HG03520 (cell line): ENCODE results near the gene OAT.
A peak's percentile ranks its signal among the peaks of the same experiment; 100 is the strongest.
"Not testable (repeated sequence)": the region's sequence is repeated elsewhere in the genome, so short reads cannot be mapped to it uniquely, and the experiment has no call there.

Experiments used
- ATAC-seq: cut with Tn5 transposase; IDR thresholded peaks from one replicate; pipeline ENCODE4 v1.9.1; 2021; ENCODE audit warnings: mild to moderate bottlenecking, moderate library complexity; ENCODE audit not compliant: unreplicated experiment

Gene OAT

DNA sequence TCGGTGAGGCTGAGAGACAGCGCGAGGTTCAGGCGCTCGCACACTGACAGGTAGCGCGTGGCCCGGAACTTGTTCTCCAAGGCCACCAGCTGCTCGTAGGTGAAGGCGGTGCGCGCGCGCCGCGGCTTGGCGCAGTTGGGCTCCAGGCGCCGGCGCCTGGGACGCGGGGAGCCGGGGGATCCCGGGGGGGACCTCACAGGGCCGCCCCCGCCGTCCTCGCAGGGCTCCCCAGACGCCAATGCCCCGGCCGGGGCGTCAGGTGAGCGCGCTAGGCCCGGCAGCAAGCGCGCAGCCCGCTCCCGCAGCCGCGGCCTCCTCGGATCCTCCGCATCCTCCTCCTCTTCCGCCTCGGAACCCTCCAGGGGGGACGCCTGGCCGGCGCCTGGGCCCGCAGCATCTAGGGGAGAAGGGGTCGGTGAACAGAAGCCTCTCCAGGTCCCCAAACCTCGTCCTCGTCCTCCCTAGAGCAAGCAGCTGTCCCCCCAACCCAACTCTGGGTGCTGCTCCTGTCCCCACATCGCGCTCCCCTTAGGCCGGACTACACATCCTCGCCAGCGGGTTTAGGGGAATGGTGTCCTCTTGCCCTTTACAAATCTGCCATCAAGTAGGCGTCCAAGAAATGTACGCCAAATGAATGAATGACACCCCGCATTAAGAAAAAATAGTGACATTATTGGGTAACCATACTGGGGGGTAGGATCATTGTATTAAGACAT, 29.2 kb upstream of the OAT start:
- ATAC-seq: no peak

DNA sequence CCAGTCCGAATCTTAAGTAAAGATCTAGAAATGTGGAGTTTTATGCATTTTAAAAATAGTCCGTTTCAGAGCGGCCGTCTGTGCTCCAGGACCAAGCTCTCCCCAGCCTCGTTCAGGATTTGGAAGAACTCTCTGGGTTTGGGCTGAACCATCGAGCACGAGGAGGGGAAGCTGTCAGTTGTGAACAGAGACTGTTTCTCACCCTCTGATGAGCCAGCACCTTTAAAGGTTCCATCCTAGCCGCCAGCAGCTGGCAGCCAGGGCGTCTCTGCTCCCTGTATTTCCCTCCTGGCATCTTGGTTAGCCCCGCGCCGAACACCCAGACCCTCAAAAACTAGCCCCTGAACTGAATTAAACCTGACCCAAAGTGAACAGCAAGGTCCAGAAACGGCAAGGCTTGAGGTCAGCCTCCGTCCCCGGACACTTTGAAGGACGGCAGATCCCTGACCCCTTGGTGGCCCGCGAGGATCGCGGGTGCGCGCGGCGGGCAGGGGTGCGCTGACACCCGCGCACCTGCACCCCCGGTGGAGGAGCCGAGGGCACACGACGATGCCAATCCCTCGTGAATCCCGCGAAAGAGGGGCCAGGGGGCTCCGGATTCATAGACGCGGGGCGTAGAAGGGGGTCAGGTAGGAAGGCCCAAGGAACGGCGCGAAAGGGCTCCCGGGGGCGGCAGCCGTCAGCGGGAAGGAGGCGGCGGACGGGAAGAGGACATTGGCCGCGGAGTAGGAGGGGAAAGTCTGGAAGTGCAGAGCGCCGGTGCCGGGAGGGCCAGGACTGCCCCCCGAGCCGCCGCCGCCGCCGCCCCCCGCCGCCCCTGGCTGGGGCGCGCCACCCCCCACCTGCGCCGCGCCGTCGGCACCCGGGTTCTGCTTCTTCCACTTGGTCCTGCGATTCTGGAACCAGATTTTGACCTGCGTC, 28.4 kb upstream of the OAT start:
- ATAC-seq: no peak

DNA sequence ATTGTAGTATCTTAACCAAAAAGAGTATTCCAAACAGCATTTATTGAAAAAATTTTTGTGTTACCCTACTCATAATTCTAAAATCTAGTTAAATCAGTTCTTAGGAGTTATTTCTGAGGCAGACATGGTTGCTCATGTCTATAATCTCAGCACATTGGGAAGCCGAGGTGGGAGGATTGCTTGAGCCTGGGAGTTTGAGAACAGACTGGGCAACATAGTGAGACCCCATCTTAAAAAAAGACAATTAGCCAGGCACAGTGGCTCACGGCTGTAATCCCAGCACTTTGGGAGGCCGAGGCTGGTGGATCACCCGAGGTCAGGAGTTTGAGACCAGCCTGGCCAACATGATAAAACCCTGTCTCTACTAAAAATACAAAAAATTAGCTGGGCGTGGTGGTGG, 23.0 kb upstream of the OAT start:
- ATAC-seq: not testable (repeated sequence)

DNA sequence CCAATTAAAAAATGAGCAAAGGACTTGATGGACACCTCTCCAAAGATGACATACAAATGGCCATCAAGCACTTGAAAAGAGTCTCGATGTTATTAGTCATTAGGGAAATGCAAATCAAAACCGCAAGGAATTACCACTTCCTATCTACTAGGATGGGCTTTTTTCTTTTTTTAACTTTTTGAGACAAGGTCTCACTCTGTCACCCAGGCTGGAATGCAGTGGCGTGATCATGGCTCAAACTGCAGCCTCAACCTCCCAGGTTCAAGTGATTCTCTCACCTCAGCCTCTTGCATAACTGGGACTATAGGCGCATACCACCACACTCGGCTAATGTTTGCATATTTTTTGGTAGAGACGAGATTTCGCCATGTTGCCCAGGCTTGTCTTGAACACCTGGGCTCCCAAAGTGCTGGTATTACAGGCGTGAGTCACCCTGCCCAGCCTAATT, 17.5 kb upstream of the OAT start:
- ATAC-seq: peak; percentile 65

DNA sequence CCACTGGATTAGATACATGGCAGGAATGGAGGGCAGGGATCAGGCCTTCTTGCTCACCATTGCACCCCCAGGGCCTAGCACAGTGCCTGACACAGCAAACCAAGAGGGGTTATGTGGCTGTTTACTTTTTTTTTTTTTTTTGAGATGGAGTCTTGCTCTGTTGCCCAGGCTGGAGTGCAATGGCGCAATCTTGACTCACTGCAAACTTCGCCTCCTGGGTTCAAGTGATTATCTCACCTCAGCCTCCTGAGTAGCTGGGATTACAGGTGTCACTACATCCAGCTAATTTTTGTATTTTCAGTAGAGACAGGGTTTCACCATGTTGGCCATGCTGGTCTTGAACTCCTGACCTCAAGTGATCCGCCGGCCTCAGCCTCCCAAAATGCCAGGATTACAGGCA, 17.0 kb upstream of the OAT start:
- not testable (repeated sequence) for ATAC-seq

DNA sequence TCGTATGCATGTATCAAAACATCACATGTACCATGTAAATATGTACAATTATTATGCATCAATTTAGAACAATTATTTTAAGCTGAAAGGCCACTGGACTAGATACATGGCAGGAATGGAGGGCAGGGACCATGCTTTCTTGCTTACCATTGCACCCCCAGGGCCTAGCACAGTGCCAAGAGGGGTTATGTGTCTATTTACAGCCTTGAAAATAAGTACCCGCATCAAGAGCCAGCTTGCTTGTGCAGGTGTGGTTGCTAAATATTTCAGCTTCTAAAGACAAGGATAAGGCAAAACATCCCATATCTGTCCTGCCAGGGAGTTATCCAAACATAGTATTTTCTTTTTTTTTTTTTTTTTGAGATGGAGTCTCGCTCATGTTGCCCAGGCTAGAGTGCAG, 14.7 kb upstream of the OAT start:
- no peak for ATAC-seq

DNA sequence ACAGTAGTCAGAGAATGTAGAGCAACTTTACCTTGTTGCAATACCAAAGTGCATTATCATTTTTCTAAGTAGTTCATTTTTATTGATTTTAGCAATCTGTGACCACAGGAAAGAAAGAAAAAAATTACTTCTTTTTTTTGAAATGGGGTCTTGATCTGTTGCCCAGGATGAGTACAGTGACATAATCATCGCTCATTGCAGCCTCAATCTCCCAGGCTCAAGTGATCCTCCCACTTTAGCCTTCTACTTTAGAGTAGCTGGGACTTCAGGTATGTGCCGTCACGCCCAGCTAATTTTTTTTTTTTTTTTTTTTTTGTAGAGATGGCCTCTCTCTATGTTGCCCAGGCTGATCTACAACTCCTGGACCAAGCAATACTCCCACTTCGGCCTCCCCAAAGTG, 11.4 kb upstream of the OAT start:
- no peak for ATAC-seq

DNA sequence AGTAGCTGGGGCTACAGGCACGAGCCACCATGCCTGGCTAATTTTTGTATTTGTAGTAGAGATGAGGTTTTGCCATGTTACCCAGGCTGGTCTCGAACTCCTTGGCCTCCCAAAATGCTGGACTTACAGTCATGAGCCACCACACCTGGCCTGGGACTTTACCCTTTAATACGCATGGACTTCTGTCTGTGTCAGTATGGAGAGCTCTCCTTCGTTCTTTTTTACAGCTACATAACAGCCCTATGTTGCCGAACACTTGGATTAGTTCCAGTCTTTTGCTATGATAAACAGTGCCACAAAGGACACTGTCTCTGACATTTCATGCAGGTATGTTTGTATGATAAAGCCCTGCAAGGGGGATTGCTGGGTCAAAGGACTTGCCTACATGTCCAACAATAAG, 10.9 kb upstream of the OAT start:
- ATAC-seq: no peak

DNA sequence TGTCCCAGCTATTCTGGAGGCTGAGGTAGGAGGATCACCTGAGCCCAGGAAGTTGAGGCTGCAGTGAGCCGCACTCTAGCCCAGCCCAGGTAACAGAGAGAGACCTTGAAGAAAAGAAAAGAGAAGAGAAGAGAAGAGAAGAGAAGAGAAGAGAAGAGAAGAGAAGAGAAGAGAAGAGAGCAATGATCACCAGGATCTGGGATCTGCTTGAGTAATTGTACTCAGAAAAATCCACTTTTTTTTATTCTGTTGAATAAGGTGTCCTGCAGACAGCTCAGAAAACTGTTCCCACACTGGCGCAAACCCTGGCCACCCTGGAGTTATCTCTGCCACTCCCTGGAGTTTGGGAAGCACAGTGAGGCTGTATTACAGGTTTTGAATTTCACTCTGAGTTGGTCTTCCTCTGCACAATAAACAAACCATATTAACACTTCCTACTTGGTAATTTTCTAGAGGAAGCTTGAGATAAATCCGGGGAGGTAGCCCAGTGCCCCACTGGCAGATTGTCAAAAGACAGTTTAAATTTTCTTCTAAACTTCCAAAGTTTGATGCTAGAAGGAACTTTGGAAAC, 9.6 kb upstream of the OAT start:
- no peak for ATAC-seq

DNA sequence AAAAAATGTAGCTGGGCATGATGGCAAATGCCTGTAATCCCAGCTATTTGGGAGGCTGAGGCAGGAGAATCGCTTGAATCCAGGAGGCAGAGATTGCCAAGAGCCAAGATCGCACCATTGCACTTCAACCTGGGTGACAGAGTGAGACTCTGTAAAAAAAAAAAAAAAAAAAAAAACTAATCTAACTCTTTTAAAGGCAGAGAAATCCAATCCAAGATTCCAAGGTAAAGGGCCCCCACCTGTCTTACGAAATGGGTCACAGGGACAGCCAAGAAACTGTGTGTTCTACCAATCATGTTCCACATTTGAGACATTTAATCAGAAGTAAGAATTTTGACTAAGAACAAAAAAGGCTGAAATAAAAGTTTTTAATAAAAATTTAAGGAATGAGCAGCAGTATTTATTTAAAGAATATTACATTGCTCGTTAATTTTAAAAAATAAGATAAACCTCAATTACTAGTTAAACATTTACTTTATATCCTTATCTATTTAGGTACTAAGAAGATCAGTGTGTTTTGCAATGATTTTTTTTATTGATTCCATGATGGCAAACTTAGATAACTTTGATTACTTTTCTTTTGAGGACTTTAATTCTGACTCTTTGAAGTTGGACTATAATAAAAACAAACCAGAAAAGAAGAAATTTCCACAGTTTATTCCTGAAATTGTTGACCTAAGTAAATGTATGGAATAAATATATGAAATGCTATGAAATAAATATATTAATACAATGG, 6.7 kb upstream of the OAT start:
- ATAC-seq: no peak

DNA sequence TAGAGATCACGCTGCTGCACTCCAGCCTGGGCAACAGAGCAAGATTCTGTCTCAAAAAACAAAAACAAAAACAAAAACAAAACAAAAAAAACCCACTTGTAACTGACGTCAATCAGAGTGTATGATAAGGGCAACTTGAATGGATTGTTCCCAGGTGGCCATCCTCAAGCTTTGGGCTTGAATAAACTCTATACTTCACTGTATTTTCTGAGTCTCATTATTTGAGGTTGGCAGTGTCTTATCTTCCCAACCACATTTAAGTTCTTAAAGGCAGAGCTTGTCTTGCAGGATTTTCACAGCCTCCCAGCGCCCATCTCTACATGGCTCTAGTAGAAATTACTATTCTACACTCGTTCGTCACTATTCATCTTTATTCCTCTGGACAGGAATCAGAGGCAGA, 5.1 kb upstream of the OAT start:
- ATAC-seq: no peak

DNA sequence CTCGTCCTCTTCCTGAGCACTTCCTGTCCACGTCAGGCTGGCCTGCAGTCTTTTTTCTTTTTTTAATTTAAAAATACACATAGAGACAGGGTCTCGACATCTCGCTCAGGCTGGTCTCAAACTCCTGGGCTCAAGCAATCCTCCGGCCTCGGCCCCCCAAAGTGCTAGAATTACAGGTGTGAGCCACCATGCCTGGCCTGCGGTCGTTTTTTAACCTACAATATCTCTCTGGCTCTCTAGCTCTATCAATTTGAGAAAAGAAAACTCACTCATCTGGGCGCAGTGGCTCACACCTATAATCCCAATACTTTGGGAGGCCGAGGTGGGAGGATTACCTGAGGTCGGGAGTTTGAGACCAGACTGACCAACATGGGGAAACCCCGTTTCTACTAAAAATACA, 4.0 kb upstream of the OAT start:
- no peak for ATAC-seq

DNA sequence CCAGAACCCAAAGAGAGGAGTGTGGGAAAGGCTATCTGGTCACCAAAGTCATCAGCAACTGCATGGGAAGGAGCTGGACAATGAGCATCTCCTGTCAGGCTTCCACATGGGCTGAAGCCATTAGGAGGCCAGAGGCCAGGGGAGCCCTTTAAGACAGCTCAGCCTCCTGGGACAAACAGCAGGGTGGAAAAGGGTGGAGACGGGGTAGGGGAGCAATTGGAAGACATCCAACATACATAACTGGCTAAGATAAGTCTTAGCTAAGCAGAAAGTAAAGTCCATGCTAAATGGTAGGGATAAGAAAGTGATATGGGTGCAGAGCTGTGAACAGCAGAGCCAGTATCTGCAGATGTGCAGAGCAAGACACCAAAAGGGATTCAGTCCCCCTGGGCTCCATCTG, 1.5 kb upstream of the OAT start:
- no peak for ATAC-seq

DNA sequence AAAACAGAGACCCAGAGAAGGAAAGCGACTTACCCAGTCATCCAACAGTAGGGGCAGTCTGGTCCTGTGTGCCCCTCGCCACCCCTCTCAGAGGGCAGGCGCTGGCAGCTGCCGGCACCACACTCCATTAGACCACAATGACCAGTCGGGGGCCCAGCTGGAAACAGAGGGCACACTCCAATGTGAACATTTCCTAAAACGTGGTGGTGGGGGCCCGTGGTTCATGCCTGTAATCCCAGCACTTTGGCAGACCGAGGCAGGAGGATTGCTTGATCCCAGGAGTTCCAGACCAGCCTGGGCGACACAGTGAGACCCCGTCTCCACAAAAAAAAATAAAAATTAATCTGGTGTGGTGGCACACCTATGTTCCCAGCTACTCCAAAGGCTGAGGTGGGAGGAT, 912 bp upstream of the OAT start:
- ATAC-seq: no peak

DNA sequence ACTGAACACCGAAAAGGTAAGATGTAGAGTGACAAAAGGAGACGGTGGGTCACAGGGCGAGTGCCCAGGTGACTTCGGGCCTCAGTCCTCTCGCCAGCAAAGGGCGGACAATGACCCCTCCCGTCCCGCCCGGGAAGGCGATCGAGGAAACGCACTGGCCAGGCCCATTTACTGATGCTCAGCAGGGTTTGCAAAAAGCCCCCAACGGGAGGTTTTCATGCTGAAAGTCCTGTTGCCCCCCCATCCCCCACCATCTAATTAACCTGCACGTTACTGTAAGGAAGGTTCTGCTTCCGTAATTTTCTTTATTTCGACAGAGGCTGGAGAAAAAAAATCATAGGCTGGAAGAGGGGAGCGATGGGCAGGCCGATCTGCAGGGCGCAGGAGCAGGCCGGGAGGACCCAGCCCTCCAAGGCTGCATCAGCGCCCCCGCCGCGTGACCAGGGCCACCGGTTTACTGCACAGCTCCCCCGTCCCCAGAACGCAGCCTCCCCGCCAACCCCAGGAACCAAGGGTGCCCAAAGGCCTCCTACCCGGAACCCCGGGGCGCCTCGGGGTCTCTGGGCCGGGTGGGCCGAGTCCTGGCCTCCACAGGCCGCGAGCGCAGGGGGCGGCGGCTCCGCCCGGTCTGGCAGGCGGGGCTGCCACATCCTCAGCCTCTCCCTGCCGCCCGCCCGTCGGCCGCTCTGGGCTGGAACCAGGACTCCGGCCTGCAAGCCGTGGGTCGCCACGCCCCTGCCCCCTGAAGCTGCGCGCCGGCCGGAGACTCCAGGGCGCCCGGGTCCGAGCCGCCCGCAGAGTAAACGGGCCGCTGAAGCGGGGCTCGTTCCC, 613 bp downstream of the OAT start:
- peak; percentile 26 for ATAC-seq

DNA sequence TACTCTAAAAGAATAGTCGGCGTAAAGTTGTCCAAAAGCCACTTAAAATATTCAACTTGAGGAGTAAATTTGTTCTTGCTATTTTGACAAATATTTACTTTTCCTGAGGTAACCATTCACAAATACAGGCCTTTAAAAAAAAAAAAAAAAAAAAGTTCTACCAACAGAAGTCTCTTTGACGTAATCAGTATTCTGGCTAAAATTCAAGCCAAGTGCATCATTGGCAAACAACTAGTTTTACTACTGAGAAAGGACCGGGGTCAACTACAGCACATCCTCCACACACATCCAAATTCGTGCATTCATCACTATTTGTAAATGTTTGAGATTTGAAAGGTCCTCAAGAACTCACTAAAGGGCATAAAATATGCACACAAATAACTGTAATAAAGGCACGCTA, 2.0 kb downstream of the OAT start:
- no peak for ATAC-seq

DNA sequence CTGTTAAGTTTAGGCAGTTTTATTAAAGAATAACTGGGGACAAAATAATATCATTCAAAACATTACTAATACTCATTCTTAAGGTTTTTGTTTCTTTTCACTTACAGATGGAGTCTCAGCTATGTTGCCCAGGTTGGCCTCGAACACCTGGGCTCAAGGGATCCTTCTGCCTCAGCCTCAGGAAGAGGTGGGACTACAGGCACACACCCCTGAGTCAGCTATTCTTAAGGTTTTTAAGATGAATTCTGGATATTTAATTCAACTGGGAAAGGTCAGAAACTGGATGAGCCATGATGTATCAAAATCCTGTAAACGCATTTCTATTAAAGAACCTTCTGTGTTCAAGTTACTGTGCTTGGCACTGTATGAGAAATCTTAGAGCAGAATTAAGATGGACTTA, 3.5 kb downstream of the OAT start:
- no peak for ATAC-seq

DNA sequence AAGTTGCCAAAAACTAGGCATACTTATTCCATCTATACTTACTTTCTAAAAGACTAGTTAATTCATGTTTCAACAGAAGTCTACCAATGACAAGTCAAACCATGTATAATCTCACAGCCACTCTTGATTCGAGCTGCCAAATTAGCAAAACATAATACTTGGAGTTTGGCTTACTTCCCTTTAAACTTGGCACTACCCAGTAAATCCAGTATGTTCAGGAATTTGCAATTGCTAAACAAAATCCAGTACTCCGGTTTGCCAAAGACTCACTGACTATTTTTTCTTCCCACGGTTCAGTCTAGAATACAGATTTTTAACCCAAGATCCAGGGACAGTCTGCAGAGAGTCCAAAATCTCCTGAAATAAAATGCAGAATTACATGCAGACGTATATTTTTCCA, 4.6 kb downstream of the OAT start:
- no peak for ATAC-seq

DNA sequence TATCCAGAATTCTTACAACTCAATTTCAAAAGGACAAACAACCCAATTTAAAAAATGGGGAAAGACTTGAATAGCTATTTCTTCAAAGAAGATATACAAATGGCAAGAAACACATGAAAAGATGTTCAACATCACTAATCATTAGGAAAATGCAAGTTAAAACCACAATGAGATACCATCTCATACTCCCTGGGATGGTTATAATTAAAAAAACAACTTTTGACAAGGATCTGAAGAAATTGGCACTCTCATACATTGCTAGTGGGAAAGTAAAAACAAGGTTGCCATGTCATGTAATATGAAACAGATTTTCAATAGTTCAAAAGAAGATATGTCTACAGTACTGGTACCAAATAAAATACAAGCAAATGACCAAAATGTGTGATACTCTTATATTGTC, 9.0 kb downstream of the OAT start:
- ATAC-seq: no peak

DNA sequence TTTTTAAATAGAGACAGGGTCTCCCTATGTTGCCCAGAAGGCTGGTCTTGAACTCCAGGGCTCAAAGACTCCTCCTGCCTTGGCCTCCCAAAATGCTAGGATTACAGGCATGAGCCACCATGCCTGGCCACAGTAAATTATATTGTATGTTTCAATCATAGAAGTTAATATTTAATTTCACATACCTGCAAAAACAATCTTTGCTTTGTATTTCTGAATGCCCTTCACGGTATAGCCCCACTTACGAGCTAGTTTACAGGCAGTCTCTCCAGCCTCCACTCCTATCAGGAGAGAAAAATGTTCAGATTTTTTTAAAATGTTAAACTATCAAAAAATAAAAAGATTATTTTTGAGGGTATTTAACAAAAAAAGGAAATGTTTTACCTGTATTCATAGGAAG, 10.4 kb downstream of the OAT start:
- no peak for ATAC-seq
